ENCODE data around the gene HPCA. TPM values are rescaled to one million over a fixed set of nuclear protein-coding genes. Genes with fewer than 3 reads are reported as not detected.

HPCA gene
- total and polyA plus RNA-seq, 2 of the 8 experiments (the other 6 are each of a cell fraction or from before 2014, with no cell fraction given) = 0.70 to 1.4 TPM

GRCh38 chr1:32896451-32896850, 10.2 kb downstream of the HPCA start:
- Histone ChIP-seq H3K9me3 (ENCODE audit: insufficient read depth in 2 of 2, low read depth in 1 of 2, low read length in 1 of 2) (peaks cover 0 to 6% of the 10 kb centered on the region in 2 experiments; a peak in 1 of 4 replicates), H4K5ac (ENCODE audit: insufficient read length, low read depth, low read length) (no peak overlapping the region), H4K8ac (ENCODE audit: extremely low read depth, insufficient read depth, low read length) (no peak overlapping the region), H3K4me2 (ENCODE audit: insufficient read depth in 1 of 2, low read depth in 2 of 2, low read length in 2 of 2) (no peak overlapping the region), H2BK15ac (ENCODE audit: low read length) (no peak overlapping the region), H3K23me2 (ENCODE audit: low read depth, low read length) (peaks cover 10% of the 10 kb centered on the region; the same call in 1 of the 2 replicates), H2BK120ac (replicated peaks; ENCODE audit: low read depth, low read length) (no peak overlapping the region), H3K56ac (replicated peaks; ENCODE audit: insufficient read length, low read depth, low read length) (no peak overlapping the region), H3K23ac (ENCODE audit: insufficient read length) (no peak overlapping the region), H3K18ac (ENCODE audit: extremely low read depth, low read length) (no peak overlapping the region), H3K79me2 (ENCODE audit: control insufficient read depth in 1 of 2, insufficient read depth in 2 of 2, low read length in 2 of 2) (no peaks in the 10 kb centered on the region), H2AFZ (ENCODE audit: low read length) (no peak overlapping the region), H3K79me1 (ENCODE audit: low read depth, low read length) (no peaks in the 10 kb centered on the region), H3K14ac (ENCODE audit: insufficient read length) (no peak overlapping the region), H3K4me3 (ENCODE audit: extremely low read depth in 1 of 4, insufficient read depth in 2 of 4, low read depth in 3 of 4, low read length in 4 of 4) (no peak overlapping the region), H2BK5ac (ENCODE audit: low read depth, low read length) (no peak overlapping the region), H3K9ac (replicated peaks in 1 of 4; ENCODE audit: extremely low read depth in 1 of 4, low read depth in 3 of 4, low read length in 3 of 4) (no peak overlapping the region), H3K36me3 (ENCODE audit: control insufficient read depth in 2 of 4, insufficient read depth in 4 of 4, low read length in 3 of 4) (no peaks in the 10 kb centered on the region), H2BK12ac (ENCODE audit: low read depth, low read length) (no peak overlapping the region; the same call in 1 of the 2 replicates), H3K27ac (ENCODE audit: low read depth, low read length) (no peak overlapping the region), H3K27me3 (replicated peaks in 1 of 4; ENCODE audit: control insufficient read depth in 3 of 4, extremely low read depth in 1 of 4, insufficient read depth in 3 of 4, low read length in 3 of 4) (peaks cover 14 to 39% (median 35%) of the 10 kb centered on the region in 4 experiments), H2BK20ac (ENCODE audit: low read length) (no peak overlapping the region), H3K4me1 (replicated peaks in 1 of 4; ENCODE audit: control insufficient read depth in 3 of 4, insufficient read depth in 4 of 4, low read length in 3 of 4) (peaks cover 0 to 23% (median 13%) of the 10 kb centered on the region in 4 experiments; a peak in 6 of 7 replicates), H2AK5ac (ENCODE audit: low read depth, low read length) (no peak overlapping the region), H4K91ac (replicated peaks; ENCODE audit: insufficient read length, low read length) (no peak overlapping the region), H4K20me1 (replicated peaks in 1 of 2; ENCODE audit: control insufficient read depth in 1 of 2, insufficient read depth in 2 of 2, low read length in 2 of 2) (peaks cover 2 to 7% of the 10 kb centered on the region in 2 experiments), H3K4ac (replicated peaks; ENCODE audit: insufficient read length, low read depth, low read length) (no peak overlapping the region)
- FAIRE-seq (no peak), DNase-seq (ENCODE audit: low read depth in 1 of 2, low spot score in 2 of 2) (no peak)
- ChIA-PET POLR2A (ENCODE audit: partially characterized antibody) (interaction anchor here (0.8 to 1.8 kb wide), 4 partner anchors 11 to 83 kb away, joined by 3 to 5 read pairs (median 4); no protein-coding TSS in a partner anchor), CTCF (ENCODE audit: partially characterized antibody) (interaction anchor here (0.7 to 16.6 kb wide), 7 partner anchors 18 to 199 kb away, joined by 3 to 382 read pairs (median 4); partner anchors contain the start of genes FNDC5 and HPCA)
- 79% methylated on average over 5 of the region's 5 CpGs; no CpG with 5 or more reads in 1 of the 2 experiments for WGBS, 2 experiments (ENCODE audit: extremely low coverage in 1 of 2, insufficient coverage in 1 of 2, insufficient read length in 1 of 2, insufficient replicate concordance in 2 of 2, low coverage in 1 of 2, low lambda C conversion rate in 2 of 2, missing lambda C conversion rate in 1 of 2)
- TF ChIP-seq MAFK (IDR thresholded peaks at IDR 0.05; ENCODE audit: low read depth, low read length) (no peak), CREB1 (IDR thresholded peaks at IDR 0.05) (no peak), ZNF274 (IDR thresholded peaks at IDR 0.05; ENCODE audit: borderline replicate concordance, extremely low read depth, low read length) (no peak), RAD21 (IDR thresholded peaks at IDR 0.05 in 1 of 2, conservative IDR thresholded peaks at IDR 0.05 in 1 of 2; ENCODE audit: low read depth in 2 of 2, low read length in 2 of 2) (no peak), BRCA1 (IDR thresholded peaks at IDR 0.05; ENCODE audit: low read depth, low read length) (no peak), TEAD4 (IDR thresholded peaks at IDR 0.05; ENCODE audit: low read depth, low read length) (no peak), EZH2 (IDR thresholded peaks at IDR 0.05; ENCODE audit: low read depth, low read length, severe bottlenecking) (no peak), YY1 (IDR thresholded peaks at IDR 0.05; ENCODE audit: low read depth, low read length) (no peak), BCL11A (IDR thresholded peaks at IDR 0.05; ENCODE audit: low read depth in 2 of 2, low read length in 2 of 2) (no peak), SIN3A (conservative IDR thresholded peaks at IDR 0.05 in 1 of 2, IDR thresholded peaks at IDR 0.05 in 1 of 2; ENCODE audit: low read depth in 1 of 2, low read length in 2 of 2) (no peak), SRF (IDR thresholded peaks at IDR 0.05; ENCODE audit: low read depth, low read length) (no peak), POU5F1 (IDR thresholded peaks at IDR 0.05; ENCODE audit: low read depth, low read length) (no peak)
- TF ChIP-seq, protein P1, sequence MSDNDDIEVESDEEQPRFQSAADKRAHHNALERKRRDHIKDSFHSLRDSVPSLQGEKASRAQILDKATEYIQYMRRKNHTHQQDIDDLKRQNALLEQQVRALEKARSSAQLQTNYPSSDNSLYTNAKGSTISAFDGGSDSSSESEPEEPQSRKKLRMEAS (IDR thresholded peaks at IDR 0.05) = no peak
